Superior temporal gyrus (tissue), 1 donor: ENCODE measurements around the gene FOXK1.
A peak's percentile ranks its signal among the peaks of the same experiment; 100 is the strongest.

Source experiments
- DNase-seq: peaks from one replicate; pipeline ENCODE4 v3.0.0-alpha.2; 2016; ENCODE audit errors: extremely low spot score

Gene FOXK1

DNA sequence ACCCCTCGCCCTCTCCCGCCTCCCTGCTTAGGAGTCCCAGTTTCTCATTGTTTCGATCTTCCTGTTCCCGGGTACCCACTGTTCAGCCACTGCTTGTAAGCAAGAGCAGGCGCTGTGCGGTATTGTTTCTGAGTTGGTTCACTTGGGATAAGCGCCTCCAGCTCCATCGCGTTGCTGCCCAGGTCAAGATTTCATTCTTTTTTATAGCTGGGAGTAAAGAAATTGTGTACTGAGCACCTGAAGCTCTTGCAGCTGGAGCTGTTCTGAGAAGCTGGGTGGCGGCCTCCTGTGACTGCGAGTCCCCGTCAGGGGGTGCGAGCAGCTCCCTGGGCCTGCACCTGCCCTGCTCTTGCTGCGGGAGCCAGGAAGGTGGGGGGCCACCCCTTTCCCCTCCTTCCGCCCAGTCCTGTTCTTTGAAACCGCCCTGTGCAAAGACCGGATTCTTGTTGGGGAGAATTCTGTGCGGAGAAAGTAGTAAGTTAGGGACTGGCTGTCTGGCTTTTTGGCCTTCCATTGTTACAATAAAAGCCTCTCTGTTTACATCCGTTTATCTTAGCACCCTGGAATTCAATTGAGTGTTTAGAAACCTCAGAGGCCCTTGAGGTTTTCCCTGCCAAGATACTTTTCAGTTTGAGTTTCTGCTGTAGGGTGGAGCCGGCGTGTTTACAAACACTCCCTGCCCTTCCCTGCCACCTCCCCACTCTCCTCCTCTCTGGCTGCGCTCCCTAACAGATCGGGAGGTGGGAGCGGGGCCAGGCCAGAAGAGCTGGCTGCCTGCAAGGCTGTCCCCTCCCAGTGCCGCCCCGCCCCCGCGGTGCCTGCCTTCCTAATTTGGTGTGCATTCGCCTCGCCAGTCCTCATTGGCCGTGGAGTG is 62.5 kb downstream of the FOXK1 start:
- DNase-seq = peak; percentile 92

DNA sequence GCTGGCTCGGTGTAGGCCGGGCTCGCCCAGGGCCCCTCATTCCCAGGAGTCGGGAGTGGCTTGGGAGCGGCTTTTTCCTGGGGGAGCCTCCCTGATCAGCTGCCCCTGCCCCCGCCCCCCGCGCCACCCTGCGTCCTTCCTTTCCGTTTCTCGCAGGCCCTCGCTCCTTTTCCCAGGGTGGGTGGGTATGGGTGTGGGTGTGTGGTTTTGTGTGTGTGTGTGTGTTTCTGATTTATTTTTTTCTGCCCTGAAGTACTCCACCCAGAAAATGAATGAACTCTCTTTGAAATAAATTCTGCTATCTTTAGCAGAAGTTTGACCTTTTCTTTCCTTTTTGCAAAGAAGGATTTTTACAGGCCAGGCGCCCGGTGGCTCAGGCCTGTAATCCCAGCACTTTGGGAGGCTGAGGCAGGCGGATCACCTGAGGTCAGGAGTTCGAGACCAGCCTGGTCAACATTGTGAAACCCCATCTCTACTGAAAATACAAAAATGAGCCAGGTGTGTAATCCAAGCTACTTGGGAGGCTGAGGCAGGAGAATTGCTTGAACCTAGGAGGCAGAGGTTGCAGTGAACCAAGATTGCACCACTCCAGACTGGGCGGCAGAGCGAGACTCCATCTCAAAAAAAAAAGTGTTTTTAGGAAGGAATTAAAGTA is 63.3 kb downstream of the FOXK1 start:
- no peak for DNase-seq

DNA sequence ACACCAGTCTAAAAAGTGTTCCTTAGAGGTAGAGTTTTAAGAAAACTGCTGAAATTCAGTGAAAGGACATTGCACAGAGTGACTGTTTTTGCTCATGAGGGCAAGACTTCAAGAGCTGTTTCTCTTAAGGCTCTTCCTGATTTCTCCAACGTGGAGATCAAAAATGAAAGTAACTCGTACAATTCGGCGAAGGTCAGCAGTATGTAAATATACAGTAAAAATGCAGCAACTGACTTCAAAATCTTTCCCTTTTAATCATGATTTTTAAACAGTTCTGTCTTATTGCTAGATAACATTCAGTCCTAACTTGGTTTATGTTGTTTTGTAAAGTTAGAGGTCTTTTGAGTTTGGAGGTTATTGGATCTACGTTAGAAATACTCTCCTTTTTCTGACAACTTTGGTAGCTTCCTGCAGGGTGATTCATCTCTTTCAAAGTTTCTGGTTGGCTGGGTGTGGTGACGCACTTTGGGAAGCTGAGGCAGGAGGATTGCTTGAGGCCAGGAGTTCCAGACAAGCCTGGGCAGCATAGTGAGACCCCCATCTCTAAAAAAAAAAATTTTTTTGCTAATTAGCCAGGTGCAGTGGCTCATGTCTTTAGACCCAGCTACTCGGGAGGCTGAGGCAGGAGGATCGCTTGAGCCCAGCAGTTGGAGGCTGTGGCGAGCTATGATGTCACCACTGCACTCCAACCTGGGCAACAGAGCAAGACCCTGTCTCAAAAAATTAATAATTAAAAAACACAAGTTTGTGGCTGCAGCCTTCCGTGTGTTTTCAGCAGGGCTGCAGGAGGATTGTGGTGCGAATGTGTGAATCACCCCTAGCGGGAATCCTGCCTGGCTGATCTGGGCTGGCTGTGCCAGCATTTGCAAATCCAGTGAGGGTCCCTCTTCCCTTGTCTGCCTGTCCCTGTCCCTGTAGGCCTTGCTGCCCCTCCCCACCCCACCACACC is 64.2 kb downstream of the FOXK1 start:
- peak; percentile 64 for DNase-seq

DNA sequence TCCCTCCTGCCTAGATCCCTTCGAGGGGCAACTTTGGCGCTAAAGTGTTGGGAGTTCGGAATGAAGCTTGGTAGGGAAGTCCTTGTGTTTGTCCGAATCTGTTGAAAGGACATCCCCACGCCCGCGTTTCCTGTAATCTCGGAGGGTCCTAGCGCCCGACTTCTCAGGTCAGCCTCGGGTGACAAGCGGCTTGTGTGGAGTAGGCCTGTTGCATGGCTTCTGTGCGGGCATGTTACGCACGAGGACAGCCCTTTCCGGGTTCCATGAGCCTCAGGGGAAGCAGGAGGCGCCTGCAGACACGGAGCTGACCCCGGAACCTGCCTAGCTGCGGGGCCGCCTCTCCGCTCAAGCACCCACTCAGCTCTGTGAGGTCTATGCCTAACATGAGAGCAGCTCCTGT is 64.9 kb downstream of the FOXK1 start:
- DNase-seq = no peak

DNA sequence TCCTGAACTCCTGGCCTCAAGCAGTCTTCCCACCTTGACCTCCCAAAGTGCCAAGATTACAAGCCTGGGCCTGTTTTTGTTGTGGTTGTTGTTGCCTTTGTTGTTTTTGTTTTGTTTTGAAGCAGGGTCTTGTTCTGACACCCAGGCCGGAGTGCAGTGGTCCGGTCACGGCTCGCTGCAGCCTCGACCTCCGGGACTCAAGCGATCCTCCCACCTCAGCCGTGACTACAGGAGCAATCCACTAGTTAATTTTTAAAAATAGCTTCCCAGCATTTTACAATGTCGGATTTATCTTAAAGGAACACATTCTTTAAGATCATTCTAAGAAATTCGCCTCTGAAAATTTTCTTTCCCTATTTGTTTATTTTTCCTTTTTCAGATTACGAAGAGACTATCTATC is 65.7 kb downstream of the FOXK1 start:
- DNase-seq = no peak

DNA sequence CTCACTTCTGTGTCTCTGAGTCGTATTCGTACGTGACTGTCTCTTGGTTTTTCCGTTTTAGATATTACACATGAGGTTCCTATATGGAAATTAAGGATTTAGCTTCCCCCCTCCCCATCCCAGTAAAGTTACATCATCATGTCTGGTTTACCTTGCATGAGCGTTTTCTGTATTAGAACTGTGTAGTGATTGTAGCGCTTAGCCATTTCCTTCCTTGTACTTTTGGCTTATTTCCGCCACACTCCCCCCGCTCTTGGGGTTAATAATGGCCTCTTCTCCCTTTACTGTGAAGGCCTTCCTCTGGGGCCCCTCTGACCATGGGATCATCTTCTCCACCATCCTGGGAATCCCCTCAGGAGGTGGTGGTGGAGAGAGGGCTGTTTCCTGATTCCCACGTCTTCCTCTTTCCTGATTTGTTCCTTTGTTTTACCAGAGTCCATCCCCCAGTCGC is 66.2 kb downstream of the FOXK1 start:
- no peak for DNase-seq

DNA sequence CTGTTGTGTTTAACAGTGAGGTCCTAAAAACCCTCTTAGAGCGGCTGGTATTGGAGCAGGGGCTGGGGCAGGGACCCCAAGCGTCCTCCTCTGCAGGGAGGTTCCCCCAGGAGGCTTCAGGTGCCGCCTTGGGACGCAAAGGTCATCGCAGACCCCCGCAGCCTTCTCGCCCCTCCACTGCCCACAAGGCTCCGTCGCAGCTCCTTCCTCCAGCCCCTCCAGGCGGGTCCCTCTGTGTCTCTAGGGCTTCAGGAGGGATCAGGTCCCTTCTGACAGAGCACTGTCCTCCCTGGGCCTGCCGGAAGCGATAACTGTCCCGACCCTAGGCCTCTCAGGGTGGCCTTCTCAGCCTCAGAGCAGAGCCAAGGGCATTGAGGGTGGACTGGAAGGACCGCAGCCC is 67.3 kb downstream of the FOXK1 start:
- DNase-seq = no peak

DNA sequence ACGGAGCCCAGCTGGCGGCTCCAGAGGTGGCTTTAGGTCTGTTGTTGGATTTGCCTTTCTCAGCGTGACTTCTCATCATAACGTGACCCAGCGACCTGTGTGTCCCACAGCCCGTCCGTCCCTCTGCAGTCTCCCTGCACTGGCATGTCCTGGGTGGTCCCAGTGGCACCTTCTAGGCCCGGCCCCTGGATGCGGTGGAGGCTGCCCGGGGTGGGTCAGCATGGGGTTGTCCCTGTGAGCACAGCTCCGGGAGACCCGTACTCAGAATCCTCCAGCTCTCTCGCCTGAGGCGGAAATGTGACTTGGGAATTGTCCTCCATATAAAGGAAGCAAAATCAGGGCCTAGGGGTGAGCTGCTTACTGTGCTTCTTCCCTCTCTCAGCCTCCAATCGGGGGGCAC is 67.7 kb downstream of the FOXK1 start:
- DNase-seq = no peak

DNA sequence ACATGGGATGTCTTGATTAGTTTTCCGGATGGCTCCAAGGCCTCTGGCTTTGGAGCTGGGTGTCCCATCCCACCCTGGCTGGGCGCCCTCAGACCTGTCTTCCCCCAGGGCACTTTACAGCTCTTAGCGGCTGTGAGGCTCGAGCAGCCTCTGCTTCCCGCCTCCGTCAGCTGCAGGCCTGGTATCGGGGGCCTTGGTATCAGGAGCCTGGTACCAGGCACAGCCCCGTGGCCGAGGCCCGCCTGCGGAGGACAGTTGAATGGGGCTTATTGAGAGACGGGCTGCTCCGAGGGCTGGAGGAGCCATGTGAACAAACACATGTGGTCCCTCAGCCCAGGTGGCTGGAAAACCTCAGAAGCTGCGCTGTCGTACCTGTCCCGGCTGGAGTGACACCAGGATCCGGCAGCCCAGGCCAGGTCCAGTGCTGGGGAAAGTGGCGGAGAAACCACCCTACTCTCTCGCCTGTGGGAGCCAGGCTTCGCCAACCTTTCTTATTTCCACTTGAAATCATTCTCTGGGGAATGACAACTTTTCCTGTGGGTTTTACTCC is 69.4 kb downstream of the FOXK1 start:
- DNase-seq = peak; percentile 71

DNA sequence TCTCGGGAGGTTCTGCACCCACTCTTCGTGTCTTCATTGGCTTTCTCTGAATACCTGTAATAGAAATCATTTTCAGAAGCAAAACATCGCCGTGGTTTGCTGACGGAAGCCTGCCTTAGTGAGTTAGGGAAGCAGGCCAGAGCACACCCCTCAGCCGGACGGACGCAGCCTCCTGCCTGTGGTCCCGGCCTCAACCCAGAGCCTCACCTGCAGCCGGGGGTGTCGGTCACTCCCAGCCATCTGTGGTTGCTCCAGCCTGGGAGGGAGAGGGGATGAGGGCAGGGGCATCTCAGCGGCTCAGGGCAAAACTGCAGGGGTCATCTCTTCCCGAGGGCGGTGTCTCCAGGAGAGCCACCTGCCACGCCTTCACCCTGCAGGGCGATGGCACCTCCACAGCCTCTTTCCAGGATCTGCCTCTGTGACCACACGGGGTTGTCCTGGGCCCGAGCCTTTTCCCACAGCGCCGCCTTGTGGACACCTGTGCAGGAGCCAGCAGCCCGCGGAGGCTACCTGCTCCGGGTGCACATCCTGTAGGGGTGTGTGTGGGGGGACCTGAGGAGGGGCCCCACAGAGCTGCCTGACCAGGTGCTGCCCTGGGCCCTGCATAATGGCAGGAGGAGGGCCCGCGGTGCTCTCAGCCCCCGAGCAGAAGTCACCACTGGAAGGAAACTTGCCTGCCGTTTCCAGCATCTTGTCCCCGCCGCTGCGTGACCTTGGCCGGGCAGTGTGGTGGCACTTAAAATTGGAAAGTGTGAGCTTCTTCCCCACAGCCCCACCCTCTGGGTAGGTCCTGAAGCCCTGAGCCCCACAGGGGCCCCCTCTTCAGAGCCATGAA is 71.7 kb downstream of the FOXK1 start:
- DNase-seq = peak; percentile 82

DNA sequence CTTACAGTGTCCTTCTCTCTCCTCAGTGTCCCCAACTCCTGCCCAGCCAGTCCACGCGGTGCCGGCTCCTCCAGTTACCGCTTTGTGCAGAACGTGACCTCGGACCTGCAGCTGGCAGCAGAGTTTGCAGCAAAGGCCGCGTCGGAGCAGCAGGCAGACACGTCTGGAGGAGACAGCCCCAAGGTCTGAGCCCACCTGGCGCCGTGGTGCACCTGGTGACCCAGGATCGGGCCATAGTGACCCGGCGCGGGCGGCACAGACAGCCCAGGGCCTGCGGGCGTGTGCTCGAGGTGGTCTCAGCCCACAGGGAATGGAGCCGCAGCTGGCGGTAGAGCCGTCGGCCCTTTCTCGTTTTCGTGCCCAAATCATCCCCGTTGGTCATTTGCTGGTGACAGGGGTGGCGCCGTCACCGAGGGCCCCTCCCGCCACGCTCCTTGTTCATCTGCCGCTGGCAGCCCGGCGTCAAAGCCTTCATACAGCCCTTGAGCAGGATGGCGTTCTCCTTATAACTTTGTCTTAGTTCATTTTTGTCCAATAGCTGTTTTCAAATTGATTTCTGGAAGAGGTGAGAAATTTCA is 72.4 kb downstream of the FOXK1 start:
- DNase-seq = no peak

DNA sequence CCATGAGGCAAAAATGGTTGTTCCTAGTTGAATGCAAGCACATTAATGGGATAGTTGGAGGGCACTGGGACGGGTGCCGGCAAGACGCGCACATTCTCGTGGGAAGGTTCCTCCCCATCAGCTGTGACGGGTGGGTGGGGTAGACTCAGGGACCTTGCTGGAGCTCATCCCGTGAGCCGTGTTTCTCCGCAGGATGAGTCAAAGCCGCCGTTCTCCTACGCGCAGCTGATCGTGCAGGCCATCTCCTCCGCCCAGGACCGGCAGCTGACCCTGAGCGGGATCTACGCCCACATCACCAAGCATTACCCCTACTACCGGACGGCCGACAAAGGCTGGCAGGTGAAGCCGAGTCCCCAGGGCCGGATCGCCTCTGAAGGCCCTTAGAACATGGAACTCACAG is 73.0 kb downstream of the FOXK1 start:
- no peak for DNase-seq

DNA sequence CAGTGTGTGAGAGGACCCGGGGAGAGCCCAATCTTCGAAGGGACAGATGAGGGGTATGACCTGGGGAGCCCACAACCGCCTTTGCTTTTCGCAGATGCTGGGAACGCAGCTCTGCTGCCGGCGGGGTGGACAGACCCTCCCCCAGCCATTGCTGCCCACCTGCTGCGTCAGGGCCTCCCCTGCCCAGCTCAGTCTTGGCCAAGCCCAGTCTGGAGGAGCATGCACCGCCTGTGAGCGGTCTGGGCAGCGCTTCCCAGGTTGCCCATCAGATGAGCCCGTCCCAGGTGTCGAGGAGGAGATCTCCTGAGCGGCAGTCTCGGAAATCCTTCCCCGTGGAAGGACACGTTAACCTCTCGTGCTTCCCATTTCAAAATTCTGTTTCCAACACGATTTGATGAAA is 76.0 kb downstream of the FOXK1 start:
- DNase-seq = no peak

DNA sequence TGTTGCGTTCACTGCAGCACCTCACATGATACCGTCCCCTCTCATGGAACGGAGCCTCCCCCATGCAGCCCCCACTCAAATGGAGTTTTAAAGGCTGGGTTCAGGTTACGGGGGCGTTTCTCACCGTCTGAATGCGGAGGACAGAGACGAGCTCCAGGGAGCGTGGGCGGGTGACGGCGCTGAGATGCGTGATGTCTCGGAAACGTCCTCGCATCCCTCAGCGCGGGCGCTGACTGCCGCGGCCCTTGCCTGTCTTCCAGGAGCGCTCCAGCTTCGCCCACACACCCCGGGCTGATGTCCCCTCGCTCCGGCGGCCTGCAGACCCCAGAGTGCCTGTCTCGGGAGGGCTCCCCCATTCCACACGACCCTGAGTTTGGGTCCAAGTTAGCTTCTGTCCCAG is 76.7 kb downstream of the FOXK1 start:
- DNase-seq = no peak

DNA sequence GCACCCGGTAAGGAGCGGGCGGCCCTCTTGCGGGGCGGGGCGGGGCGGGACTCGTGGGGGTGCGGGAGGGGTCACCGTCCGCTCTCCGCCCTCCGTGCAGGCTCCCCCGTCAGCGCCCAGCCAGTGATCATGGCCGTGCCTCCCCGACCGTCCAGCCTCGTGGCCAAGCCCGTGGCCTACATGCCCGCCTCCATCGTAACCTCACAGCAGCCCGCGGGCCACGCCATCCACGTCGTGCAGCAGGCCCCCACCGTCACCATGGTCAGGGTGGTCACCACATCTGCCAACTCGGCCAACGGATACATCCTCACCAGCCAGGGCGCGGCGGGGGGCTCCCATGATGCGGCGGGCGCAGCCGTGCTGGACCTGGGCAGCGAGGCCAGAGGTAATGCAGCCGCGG is 77.1 kb downstream of the FOXK1 start:
- no peak for DNase-seq

DNA sequence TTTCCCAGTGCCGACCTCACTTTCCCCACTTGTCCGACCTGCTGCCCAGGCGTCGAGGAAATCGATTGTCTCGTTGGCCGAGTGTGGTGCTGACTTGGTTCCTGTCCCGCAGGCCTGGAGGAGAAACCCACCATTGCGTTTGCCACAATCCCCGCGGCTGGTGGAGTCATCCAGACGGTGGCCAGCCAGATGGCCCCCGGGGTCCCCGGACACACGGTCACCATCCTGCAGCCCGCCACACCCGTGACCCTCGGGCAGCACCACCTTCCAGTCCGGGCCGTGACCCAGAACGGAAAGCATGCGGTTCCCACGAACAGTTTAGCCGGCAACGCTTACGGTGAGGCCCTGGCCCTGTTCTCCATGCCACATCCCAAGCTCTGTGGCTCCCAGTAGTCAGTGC is 78.9 kb downstream of the FOXK1 start:
- no peak for DNase-seq

DNA sequence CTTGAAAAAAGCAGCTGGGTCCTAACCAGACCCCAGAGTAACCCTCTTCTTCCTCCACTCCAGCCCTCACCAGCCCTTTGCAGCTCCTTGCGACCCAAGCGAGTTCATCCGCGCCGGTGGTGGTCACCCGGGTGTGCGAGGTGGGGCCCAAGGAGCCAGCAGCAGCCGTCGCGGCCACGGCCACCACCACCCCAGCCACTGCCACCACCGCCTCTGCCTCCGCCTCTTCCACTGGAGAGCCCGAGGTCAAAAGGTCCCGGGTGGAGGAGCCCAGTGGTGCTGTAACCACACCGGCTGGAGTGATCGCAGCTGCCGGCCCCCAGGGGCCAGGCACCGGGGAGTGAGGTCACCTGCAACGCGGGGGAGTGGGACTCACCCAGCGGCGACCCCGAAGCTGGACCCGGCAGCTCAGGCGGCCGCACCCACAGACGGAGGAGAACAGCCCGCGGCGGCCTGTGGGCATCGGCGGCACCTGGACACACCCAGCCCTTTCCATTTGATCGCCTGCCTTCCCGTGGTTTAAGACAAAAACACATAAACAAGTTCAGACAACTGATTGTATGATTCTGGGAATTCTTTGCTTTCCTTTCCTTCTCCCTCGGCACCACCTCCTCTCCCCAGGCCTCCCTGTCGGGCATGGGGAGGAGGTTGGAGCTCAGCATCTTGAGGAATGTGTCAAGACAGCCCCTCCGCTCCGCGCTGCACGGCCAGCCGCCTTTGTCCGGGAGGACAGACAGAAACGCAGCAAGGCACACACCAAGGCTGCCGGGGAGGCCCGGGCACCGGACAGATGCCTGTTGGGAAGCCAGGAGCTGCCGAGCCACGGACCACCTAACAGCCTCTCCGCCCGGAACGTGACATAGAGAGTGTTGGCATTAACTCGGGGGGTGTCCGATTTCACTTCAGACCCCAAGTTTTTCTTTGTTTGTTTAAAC is 80.3 kb downstream of the FOXK1 start:
- DNase-seq = no peak

DNA sequence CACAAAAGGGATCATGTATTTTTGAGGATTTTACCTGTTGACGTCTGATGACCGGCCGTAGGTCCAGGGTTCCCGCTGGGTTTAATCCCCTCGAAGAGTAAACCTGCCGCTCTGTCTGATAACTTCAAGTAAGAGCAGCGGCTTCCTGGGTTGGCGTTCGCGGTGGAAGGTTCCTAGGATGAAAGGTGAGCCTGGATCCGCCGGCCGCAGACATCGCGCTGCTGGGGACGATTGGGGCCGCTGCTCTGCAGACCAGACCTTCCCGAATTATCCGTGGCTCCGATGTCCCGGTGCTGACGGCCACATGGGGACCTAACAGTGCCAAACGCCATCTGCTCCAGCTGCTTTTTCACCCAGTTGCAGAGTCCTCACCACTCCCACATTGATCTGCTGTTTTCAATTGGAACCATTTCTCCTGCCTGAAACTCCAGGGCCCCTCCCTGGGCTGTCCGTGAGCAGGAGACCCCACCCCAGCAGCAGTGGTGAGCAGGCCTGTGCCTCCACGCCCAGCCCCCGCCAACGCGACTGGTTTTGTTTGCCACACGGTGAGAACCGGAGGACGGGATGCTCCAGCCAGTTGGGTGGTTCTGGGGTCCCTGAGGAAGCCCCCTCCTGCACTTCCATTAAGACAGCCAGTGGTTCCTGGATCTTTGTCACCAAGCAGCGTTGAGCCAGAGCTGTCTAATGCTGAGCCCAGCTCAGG is 81.1 kb downstream of the FOXK1 start:
- DNase-seq = no peak

DNA sequence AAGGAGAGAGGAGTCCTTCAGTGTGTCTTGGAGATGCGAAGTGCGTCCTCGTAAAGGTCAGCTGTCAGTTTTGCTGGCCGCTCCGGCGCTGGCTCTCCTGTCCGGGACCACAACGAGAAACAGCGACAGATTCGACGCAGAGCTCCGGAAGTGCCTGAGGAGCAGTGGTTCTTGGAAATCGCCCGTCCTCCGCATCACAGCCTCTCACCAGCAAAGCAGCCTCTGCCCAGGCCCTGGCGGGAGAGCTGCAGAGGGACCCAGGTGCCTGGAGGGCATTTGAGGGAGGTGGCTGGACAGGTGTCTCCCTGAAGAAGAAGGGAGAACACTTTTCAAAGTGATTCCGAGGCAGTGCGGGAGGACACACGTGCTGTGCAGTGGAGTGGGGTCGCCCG is 81.7 kb downstream of the FOXK1 start:
- DNase-seq = no peak
